ENCODE results near the gene TMEM235. TPM values are rescaled to one million over a fixed set of nuclear protein-coding genes. Genes with fewer than 3 reads are reported as not detected.
"Not testable (repeated sequence)": the region's sequence is repeated elsewhere in the genome, so short reads cannot be mapped to it uniquely, and the experiment has no call there.

The TMEM235 gene
- total and polyA plus RNA-seq, 4 donors = 1.2 to 2.3 (median 1.9) TPM

DNA sequence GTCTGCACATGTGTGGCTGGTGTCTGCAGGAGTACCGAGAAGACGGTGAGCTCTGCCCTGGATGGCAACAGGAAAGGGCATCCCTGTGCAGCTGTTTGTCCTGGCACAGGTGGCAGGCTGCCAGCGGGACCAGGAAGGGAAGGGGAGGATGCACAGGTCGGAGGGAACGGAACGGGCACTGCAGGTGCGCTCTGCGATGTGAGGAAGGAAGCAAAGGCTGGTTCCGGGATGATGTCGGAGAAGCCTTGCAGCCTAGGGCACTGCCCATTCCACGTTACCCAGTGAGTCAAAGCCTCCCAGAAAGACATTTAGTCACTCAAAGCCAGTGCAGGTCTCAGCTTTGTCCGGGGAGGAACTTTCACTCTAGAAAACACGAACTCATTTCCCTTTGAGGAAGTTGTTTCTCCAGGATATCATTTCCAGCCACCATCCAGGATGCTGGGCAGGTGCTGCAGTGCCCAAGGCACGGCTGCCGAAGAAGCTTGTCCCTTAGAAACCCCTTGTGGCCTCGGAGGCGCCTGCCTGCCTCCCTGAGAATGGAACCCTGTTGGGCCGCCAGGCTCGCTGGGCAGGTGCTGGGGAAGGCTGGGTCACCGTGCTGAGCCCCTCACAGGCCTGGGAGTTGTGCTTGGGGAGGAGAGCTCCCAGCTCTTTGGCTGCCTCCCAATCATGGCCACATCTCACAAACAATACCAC lies 4.5 kb upstream of the TMEM235 start:
- DNase-seq (ENCODE audit: low read depth in 4 of 6, low spot score in 6 of 6) = peak in 1 of 6 donors; percentile 0
- 78% methylated on average over 15 of the region's 20 CpGs for WGBS (ENCODE audit: insufficient coverage)
- no peak overlapping the region for H3K27ac ChIP-seq (ENCODE audit: low read depth, low read length)
- no peaks in the 10 kb centered on the region for H3K9me3 ChIP-seq (ENCODE audit: control insufficient read depth, insufficient read depth, low read length)
- H3K27me3 ChIP-seq (ENCODE audit: control insufficient read depth, insufficient read depth, low read length) = peaks cover 16% of the 10 kb centered on the region
- peaks cover 27% of the 10 kb centered on the region for H3K4me1 ChIP-seq (ENCODE audit: control insufficient read depth, insufficient read depth, low read length)
- H3K4me3 ChIP-seq (ENCODE audit: low read depth, low read length) = no peak overlapping the region
- H3K36me3 ChIP-seq (ENCODE audit: control insufficient read depth, insufficient read depth, low read length) = peaks cover 8% of the 10 kb centered on the region

DNA sequence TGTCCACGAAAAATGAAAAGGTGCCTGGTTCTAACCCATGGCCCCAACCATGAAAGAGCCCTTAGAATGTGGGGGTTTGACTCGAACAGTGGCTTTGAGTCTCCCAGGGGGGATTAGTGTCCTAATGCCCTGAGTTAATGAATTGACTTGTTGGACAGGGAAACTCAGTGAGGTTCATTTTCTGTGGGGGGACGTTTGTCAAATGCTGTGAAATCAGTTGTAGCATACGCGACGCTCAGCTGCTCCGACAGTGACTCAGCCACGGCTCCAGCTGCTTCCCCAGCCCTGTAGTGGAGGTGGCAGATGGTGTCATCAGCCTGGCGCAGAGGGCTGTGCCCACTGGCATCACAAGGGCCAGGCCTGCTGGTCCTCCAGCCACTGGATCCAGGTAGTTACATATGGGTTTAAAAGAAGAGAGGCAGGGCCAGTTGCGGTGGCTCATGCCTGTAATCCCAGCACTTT lies 3.9 kb upstream of the TMEM235 start:
- Histone ChIP-seq H3K4me3 (ENCODE audit: low read depth, low read length) (no peak overlapping the region), H3K27ac (ENCODE audit: low read depth, low read length) (no peak overlapping the region), H3K36me3 (ENCODE audit: control insufficient read depth, insufficient read depth, low read length) (peaks cover 8% of the 10 kb centered on the region), H3K27me3 (ENCODE audit: control insufficient read depth, insufficient read depth, low read length) (peaks cover 22% of the 10 kb centered on the region), H3K9me3 (ENCODE audit: control insufficient read depth, insufficient read depth, low read length) (no peaks in the 10 kb centered on the region), H3K4me1 (ENCODE audit: control insufficient read depth, insufficient read depth, low read length) (peaks cover 32% of the 10 kb centered on the region)
- DNase-seq (ENCODE audit: low read depth in 4 of 6, low spot score in 6 of 6) = peak in 2 of 6 donors; percentile 28 to 58
- WGBS (ENCODE audit: insufficient coverage) = 73% methylated on average over 8 of the region's 10 CpGs

DNA sequence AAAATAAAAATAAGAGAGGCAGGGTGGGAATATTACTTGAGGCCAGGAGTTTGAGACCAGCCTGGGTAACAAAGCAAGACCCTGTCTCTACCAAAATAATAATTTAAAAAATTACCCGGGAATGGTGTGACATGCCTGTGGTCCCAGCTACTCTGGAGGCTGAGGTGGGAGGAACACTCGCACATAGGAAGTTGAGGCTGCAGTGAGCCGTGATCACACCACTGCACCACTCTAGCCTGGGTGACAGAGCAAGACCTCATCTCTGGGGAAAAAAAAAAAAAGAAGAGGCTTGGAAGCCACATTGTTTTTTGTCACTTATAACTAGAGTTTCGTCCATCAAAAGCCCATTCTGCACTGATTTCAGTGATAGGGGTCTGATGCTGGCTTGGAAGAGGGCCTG lies 3.3 kb upstream of the TMEM235 start:
- DNase-seq (ENCODE audit: low read depth in 4 of 6, low spot score in 6 of 6) = no peak
- Histone ChIP-seq H3K36me3 (ENCODE audit: control insufficient read depth, insufficient read depth, low read length) (peaks cover 8% of the 10 kb centered on the region), H3K4me1 (ENCODE audit: control insufficient read depth, insufficient read depth, low read length) (peaks cover 32% of the 10 kb centered on the region), H3K27ac (ENCODE audit: low read depth, low read length) (no peak overlapping the region), H3K4me3 (ENCODE audit: low read depth, low read length) (no peak overlapping the region), H3K9me3 (ENCODE audit: control insufficient read depth, insufficient read depth, low read length) (no peaks in the 10 kb centered on the region), H3K27me3 (ENCODE audit: control insufficient read depth, insufficient read depth, low read length) (peaks cover 28% of the 10 kb centered on the region)
- 75% methylated on average over 2 of the region's 4 CpGs for WGBS (ENCODE audit: insufficient coverage)

DNA sequence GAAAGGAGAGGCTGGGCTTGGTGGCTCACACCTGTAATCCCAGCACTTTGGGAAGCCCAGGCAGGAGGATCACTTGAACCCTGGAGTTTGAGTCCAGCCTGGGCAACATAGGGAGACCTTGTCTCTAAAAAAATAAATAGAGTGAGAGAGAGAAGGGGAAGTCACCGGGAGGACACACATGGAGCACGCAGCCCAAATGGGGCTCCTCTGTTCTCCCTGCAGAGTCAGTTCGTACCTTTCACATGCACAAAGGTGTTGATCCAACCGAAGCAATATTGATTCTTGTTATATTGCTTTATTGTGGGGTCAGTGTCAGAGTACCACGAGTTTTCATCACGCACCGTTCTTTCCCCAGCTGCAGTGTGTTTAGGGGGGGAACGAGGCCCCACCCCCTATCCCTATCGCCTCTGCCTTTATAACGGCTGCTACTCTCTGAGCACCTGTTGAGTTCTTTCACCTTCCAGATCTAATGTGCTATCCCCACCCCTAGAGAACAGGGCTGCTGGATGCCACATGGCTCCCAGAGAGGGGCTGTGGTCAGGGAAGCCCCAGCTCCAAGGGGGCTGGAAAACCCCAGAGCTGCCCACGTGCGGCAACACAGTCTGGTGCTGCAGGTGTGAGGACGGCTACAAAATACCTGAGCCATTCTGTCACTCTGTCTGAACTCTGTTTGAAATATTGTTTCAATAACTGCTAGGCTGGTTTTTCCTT lies 1.0 kb upstream of the TMEM235 start:
- WGBS (ENCODE audit: insufficient coverage) = 68% methylated on average over 11 of the region's 13 CpGs
- no peaks in the 10 kb centered on the region for H3K9me3 ChIP-seq (ENCODE audit: control insufficient read depth, insufficient read depth, low read length)
- H3K27me3 ChIP-seq (ENCODE audit: control insufficient read depth, insufficient read depth, low read length) = peaks cover 29% of the 10 kb centered on the region
- H3K4me1 ChIP-seq (ENCODE audit: control insufficient read depth, insufficient read depth, low read length) = peaks cover 19% of the 10 kb centered on the region
- H3K27ac ChIP-seq (ENCODE audit: low read depth, low read length) = no peak overlapping the region
- no peak overlapping the region for H3K4me3 ChIP-seq (ENCODE audit: low read depth, low read length)
- no peak for DNase-seq (ENCODE audit: low read depth in 4 of 6, low spot score in 6 of 6)
- no peaks in the 10 kb centered on the region for H3K36me3 ChIP-seq (ENCODE audit: control insufficient read depth, insufficient read depth, low read length)

DNA sequence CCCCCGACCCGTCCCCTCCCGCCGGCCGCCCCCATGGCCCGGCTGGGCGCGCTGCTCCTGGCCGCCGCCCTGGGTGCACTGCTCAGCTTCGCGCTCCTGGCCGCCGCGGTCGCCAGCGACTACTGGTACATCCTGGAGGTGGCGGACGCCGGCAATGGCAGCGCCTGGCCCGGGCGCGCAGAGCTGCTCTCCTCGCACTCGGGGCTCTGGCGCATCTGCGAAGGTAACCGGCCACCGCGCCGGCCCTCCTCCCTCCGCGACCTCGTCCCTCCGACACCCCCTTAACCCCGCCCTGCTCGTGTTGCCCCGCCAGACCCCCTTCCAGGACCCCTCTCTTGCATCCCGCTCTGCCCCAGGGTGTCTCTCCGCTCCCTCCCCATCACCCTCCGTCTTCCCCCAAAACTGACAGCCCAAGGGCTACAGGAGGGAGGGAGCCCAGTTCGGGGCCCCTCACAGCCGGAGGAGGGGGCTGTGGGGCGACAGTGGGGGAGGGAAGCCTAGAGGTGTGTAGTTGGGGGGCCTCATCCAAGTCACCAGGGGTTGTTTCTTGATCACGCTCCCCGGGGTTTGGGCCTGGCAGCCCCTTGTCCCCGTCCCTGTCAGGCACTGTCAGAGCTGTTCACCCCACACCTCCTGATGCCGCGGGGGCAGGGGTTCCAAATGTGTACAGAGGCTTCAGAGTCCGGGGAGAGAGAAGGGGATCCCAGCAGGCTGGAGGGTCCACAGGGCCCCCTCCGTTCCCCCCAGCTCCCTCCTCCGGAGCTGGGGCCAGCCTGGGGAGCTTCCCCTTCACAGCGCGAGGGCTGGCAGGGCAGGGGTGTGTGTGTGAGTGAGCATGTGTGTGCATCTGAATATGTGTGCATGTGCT lies 794 bp downstream of the TMEM235 start:
- peaks cover 19% of the 10 kb centered on the region for H3K4me1 ChIP-seq (ENCODE audit: control insufficient read depth, insufficient read depth, low read length)
- no peaks in the 10 kb centered on the region for H3K36me3 ChIP-seq (ENCODE audit: control insufficient read depth, insufficient read depth, low read length)
- no peaks in the 10 kb centered on the region for H3K9me3 ChIP-seq (ENCODE audit: control insufficient read depth, insufficient read depth, low read length)
- H3K27me3 ChIP-seq (ENCODE audit: control insufficient read depth, insufficient read depth, low read length) = peaks cover 29% of the 10 kb centered on the region
- DNase-seq (ENCODE audit: low read depth in 4 of 6, low spot score in 6 of 6) = peak in 1 of 6 donors; percentile 17
- no peak overlapping the region for H3K27ac ChIP-seq (ENCODE audit: low read depth, low read length)
- no peak overlapping the region for H3K4me3 ChIP-seq (ENCODE audit: low read depth, low read length)
- 6% methylated on average over 45 of the region's 55 CpGs for WGBS (ENCODE audit: insufficient coverage)

DNA sequence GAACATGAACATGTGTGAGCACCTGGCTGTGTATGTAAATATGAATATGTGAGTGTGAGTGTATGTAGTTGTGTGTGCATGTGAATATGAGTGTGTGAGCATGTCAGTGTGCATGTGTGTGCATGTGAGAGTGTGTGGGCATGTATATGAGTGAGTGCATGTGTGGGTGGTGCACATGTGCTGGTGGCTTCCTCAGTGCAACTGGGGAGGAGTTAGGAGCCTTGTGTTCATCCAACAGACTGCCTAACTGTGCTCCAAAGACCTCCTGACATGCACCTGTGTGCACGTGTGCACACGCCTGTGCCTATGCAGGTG lies 1.4 kb downstream of the TMEM235 start:
- Histone ChIP-seq H3K36me3 (ENCODE audit: control insufficient read depth, insufficient read depth, low read length) (no peaks in the 10 kb centered on the region), H3K4me3 (ENCODE audit: low read depth, low read length) (no peak overlapping the region), H3K27me3 (ENCODE audit: control insufficient read depth, insufficient read depth, low read length) (peaks cover 29% of the 10 kb centered on the region), H3K4me1 (ENCODE audit: control insufficient read depth, insufficient read depth, low read length) (peaks cover 22% of the 10 kb centered on the region), H3K27ac (ENCODE audit: low read depth, low read length) (no peak overlapping the region), H3K9me3 (ENCODE audit: control insufficient read depth, insufficient read depth, low read length) (no peaks in the 10 kb centered on the region)
- peak in 1 of 6 donors; percentile 1 for DNase-seq (ENCODE audit: low read depth in 4 of 6, low spot score in 6 of 6)
- 71% methylated on average over 2 of the region's 2 CpGs for WGBS (ENCODE audit: insufficient coverage)

DNA sequence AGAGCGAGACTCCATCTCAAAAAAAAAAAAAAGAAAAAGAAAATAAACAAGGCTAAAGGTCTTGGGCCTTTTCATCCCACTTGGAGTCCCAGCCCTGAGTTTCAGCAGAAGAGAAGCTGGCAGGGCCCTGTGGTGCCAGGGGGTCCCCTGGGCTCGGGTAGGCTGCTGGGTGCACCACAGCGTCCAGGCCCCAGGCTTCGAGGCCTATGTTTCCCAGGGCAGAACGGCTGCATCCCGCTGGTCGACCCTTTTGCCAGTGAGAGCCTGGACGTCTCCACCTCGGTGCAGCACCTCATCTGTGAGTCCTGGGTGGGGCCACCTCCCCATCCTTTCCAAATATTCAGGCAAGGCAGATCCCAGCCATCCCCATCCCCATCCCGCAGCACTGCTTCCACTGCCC lies 2.2 kb downstream of the TMEM235 start:
- Histone ChIP-seq H3K27me3 (ENCODE audit: control insufficient read depth, insufficient read depth, low read length) (peaks cover 29% of the 10 kb centered on the region), H3K4me3 (ENCODE audit: low read depth, low read length) (no peak overlapping the region), H3K4me1 (ENCODE audit: control insufficient read depth, insufficient read depth, low read length) (peaks cover 31% of the 10 kb centered on the region), H3K27ac (ENCODE audit: low read depth, low read length) (no peak overlapping the region), H3K36me3 (ENCODE audit: control insufficient read depth, insufficient read depth, low read length) (no peaks in the 10 kb centered on the region), H3K9me3 (ENCODE audit: control insufficient read depth, insufficient read depth, low read length) (no peaks in the 10 kb centered on the region)
- peak in 1 of 6 donors; percentile 0 for DNase-seq (ENCODE audit: low read depth in 4 of 6, low spot score in 6 of 6)
- 88% methylated on average over 7 of the region's 10 CpGs for WGBS (ENCODE audit: insufficient coverage)

DNA sequence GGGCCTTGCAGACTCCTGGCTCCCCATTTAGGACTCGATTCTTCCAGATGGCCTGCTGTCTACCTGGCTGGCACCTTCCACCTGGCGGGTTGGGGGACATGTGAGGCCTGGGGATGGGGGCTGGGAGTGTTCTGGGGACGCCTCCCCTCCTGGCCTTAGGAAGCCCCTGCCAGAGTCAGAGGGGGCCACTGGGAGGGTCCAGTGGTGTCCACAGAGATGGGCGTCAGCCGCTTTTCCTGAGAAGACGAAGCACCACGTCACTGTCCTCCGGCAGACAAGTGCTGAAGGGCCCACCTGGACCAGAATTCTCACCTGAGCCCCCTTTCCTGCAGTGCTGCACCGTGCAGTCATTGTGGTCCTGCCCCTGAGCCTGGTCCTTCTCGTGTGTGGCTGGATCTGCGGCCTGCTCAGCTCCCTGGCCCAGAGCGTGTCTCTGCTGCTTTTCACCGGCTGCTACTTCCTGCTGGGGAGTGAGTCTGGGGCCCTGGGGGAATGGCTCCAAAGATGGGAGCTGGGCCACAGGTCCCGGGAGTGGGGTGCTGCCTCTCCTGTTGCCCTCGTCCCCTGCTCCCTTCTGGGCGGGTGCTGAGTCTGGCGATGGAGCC lies 2.9 kb downstream of the TMEM235 start:
- Histone ChIP-seq H3K9me3 (ENCODE audit: control insufficient read depth, insufficient read depth, low read length) (no peaks in the 10 kb centered on the region), H3K27me3 (ENCODE audit: control insufficient read depth, insufficient read depth, low read length) (peaks cover 29% of the 10 kb centered on the region), H3K27ac (ENCODE audit: low read depth, low read length) (no peak overlapping the region), H3K4me3 (ENCODE audit: low read depth, low read length) (no peak overlapping the region), H3K4me1 (ENCODE audit: control insufficient read depth, insufficient read depth, low read length) (peaks cover 33% of the 10 kb centered on the region), H3K36me3 (ENCODE audit: control insufficient read depth, insufficient read depth, low read length) (no peaks in the 10 kb centered on the region)
- DNase-seq (ENCODE audit: low read depth in 4 of 6, low spot score in 6 of 6) = no peak
- 84% methylated on average over 15 of the region's 17 CpGs for WGBS (ENCODE audit: insufficient coverage)

DNA sequence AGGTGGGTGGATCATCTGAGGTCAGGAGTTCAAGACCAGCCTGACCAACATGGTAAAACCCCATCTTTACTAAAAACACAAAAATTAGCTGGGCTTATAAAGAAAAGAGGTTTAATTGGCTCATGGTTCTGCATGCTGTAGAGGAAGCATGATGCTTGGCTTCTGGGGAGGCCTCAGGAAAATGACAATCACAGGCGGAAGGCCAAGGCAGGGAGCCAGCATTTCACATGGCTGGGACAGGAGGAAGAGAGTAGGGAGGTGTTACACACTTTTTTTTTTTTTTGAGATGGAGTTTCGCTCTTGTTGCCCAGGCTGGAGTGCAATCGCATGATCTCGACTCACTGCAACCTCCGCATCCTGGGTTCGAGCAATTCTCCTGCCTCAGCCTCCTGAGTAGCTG lies 3.6 kb downstream of the TMEM235 start:
- H3K36me3 ChIP-seq (ENCODE audit: control insufficient read depth, insufficient read depth, low read length); H3K9me3 ChIP-seq (ENCODE audit: control insufficient read depth, insufficient read depth, low read length); H3K27ac ChIP-seq (ENCODE audit: low read depth, low read length); H3K4me3 ChIP-seq (ENCODE audit: low read depth, low read length): not testable (repeated sequence)
- Histone ChIP-seq H3K27me3 (ENCODE audit: control insufficient read depth, insufficient read depth, low read length) (peaks cover 29% of the 10 kb centered on the region), H3K4me1 (ENCODE audit: control insufficient read depth, insufficient read depth, low read length) (peaks cover 33% of the 10 kb centered on the region)
- peak in 2 of 6 donors; percentile 28 to 64 for DNase-seq (ENCODE audit: low read depth in 4 of 6, low spot score in 6 of 6)
- WGBS (ENCODE audit: insufficient coverage) = 79% methylated on average over 2 of the region's 6 CpGs

Data from spinal cord (tissue), 10 donors.